ENCODE measurements around the gene PMM2.

The PMM2 gene

GRCh38 chr16:8845699-8846298 is 48.2 kb downstream of the PMM2 start:
- DNase-seq (ENCODE audit: insufficient read length, low spot score): no peak
- FAIRE-seq: no peak
- no peak for TF ChIP-seq POLR2A (IDR thresholded peaks at IDR 0.05; ENCODE audit: low read depth, low read length)

DNA sequence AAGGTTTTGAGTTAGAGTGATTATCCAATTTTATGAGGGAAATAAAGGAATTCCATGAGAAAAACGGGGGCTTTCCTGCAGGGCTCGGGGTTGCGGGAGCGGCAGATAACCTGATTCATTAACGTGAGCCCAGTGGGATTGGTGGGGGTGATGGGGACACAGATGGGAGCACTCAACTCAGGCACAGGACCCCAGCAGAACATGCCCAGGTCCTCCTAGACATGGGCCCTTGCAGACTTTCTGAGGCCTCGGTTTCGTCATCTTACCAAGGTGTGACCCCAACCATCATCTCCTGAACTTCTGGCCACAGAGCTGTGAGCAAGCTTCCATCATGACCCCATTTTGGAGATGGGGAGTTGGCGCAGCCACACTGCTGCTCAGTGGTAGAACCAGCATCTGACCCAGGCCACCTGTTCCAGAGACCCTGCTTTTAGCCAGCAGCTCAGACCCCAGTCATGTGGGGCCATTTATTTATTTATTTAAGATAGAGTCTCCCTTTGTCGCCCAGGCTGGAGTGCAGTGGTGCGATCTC is 48.8 kb downstream of the PMM2 start:
- no peak for TF ChIP-seq POLR2A (IDR thresholded peaks at IDR 0.05; ENCODE audit: low read depth, low read length)
- FAIRE-seq: no peak
- no peak for DNase-seq (ENCODE audit: insufficient read length, low spot score)

DNA sequence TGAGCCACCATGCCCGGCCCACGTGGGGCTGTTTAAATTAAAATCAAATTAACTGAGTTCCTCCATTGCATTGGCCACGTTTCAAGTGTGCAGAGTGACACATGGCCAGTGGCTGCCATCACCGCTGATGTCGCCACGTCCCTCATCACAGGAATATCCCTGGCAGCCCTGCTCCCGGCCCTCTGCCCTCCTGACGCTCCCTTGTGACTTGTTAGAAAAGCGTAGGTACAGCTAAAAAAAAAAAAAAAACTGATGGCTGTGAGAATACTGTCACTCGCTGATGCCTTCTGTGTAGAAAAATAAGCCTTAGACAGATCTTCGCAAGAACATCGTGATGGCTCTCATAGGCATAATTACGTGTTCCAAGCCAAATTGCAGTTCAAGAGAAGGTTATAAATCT is 49.5 kb downstream of the PMM2 start:
- TF ChIP-seq POLR2A (IDR thresholded peaks at IDR 0.05; ENCODE audit: low read depth, low read length): no peak
- FAIRE-seq: no peak

DNA sequence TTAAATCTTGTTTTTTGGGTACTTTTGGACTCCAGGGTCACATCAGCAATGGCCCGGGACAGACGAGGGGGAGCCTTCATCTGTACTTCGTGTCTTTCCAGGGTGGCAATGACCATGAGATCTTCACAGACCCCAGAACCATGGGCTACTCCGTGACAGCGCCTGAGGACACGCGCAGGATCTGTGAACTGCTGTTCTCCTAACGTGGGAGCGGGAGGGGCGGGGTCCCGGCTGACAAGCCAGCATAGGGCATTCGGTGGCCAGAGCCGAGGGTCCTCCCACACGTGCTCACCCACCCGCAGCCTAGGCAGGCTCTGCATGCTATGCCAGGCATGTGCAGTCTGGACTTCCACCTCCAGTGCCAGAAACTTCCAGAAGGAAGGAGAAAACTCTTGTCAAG is 50.0 kb downstream of the PMM2 start:
- no peak for TF ChIP-seq POLR2A (IDR thresholded peaks at IDR 0.05; ENCODE audit: low read depth, low read length)
- FAIRE-seq: no peak

More for the DNA sequence above, 49.5 kb downstream of the PMM2 start:
- no peak for DNase-seq (ENCODE audit: insufficient read length, low spot score)

GRCh38 chr16:8848231-8848938 is 50.7 kb downstream of the PMM2 start:
- no peak for TF ChIP-seq POLR2A (IDR thresholded peaks at IDR 0.05; ENCODE audit: low read depth, low read length)
- no peak for DNase-seq (ENCODE audit: insufficient read length, low spot score)
- FAIRE-seq: no peak

More for the DNA sequence above, 50.0 kb downstream of the PMM2 start:
- DNase-seq (ENCODE audit: insufficient read length, low spot score): no peak

DNA sequence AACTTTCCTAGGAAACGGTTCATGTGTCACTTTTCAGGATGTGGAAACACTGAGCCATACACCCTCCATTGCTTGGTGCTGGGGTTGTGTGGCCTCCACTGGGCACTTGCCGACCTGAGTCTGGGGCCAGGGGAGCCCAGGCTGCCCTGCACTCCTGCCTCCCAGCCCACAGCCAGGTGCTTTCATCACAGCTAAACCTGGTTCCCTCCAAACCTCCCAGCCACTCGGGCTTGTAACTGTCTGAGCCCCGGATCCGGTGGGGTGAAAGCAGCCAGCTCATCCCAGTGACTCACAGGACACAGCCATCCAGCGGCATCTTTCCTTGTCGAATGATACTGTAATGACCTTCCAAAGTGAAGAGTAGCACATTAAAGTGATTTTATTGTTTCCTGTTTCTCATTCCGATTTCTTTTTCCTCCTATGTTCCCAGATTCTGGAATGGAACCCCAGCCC is 51.3 kb downstream of the PMM2 start:
- TF ChIP-seq POLR2A (IDR thresholded peaks at IDR 0.05; ENCODE audit: low read depth, low read length): no peak
- FAIRE-seq: peak; percentile 27
- peak; percentile 88 for DNase-seq (ENCODE audit: insufficient read length, low spot score)

DNA sequence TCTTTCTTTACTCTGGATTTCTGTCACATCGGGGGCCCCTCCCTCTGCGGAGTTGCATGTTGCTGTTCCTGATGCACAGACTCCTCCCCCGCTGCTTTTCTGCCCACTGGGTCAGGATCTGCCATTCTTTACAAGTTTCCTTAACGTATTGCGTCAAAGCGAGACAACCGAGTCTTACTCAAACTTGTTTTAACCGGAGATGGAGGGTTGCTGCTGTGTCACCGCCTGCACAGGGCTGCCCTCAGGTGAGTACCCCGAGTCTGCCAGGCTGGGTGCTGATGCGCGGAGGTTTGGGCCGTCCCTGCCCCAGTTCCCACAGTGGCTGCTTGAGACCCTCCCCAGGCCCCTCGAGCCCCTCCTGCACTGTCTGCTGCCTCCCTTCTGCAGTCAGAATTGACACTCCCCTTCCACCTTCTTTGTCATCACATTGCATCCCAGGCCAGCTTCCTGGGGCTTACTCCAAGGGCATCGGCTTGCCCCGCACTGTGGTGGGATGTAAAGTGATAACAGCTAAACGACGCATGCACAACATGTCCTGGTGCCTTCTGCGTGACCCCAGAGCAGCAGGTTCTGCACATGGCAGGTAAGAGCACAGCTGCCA is 51.9 kb downstream of the PMM2 start:
- peak; percentile 59 for DNase-seq (ENCODE audit: insufficient read length, low spot score)
- FAIRE-seq: no peak
- no peak for TF ChIP-seq POLR2A (IDR thresholded peaks at IDR 0.05; ENCODE audit: low read depth, low read length)

DNA sequence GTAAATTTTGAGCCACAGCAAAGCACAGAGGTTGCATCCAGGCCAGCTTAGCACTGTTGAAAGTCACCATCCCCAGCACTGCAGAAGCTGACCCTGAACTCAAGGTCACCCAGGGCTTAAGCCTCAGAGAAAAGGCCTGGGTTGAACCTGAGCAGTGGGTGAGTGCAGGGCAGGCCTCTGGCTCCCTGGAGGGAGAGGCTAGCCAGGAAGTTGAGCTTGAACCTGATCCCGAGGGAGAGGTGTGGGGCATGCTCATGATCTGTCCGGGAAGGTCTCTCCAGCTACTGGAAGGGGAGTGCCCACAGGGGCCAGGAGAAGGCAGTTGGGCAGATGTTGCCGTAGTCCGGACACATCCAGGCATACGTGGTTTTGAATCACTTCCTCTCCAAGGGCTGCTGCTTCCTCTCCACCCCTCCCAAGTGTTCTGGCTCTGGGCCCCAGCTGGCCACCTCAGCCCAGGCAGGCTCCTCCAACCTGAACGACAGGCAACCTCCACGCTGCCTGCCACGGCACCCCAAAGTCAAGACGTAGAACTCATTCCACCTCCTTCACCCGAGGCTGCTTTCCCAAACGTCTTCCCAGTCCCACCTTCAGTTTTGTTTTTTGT is 52.7 kb downstream of the PMM2 start:
- peak; percentile 71 for FAIRE-seq
- DNase-seq (ENCODE audit: insufficient read length, low spot score): peak; percentile 69
- 0 out of 2 replicates have a peak, but pooled peaks have one; percentile 15 for TF ChIP-seq POLR2A (IDR thresholded peaks at IDR 0.05; ENCODE audit: low read depth, low read length)

DNA sequence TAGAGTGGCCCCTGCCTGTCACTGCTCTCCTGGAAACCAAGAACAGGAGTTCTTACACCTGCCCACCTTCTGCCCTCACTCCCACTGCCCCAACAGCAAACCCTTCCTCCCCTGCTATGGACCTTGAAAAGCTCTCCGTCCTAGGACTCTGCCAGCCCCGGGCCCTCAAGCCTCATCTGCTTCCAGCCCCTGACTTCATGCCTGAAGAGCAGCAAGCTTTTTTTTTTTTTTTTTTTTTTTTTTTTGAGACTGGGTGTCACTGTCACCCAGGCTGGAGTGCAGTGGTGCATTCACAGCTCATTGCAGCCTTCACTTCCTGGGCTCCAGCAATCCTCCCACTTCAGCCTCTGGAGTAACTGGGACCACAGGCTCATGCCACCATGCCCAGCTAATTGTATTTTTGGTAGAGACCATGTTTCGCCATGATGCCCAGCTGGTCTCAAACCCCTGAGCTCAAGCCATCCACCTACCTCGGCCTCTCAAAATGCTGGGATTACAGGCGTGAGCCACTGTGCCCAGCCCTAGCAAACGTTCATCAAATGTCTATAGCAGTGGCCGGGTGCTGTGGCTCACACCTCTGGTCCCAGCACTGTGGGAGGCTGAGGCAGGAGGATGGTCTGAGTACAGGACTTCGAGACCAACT is 54.2 kb downstream of the PMM2 start:
- TF ChIP-seq POLR2A (IDR thresholded peaks at IDR 0.05; ENCODE audit: low read depth, low read length): no peak
- FAIRE-seq: no peak
- DNase-seq (ENCODE audit: insufficient read length, low spot score): no peak

DNA sequence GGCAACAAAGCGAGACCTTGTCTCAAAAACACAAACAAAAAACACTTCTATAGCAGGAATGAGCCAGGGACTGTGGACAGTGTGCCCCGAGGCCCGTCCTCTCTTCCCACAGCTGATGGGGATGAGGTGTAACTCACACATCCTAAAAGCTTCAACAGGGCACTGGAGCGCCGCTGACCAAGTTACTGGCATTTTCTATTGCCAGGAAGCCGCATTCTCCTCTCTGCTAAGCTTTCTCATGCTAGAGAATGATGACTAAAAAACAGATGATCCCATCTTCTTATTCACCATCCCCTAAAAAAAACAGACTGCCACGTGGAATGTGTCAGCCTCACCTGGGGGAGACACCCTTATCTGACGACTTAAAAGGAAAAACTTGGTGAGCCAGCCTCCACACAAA is 54.9 kb downstream of the PMM2 start:
- TF ChIP-seq POLR2A (IDR thresholded peaks at IDR 0.05; ENCODE audit: low read depth, low read length): no peak
- DNase-seq (ENCODE audit: insufficient read length, low spot score) (no peak), FAIRE-seq (no peak)

DNA sequence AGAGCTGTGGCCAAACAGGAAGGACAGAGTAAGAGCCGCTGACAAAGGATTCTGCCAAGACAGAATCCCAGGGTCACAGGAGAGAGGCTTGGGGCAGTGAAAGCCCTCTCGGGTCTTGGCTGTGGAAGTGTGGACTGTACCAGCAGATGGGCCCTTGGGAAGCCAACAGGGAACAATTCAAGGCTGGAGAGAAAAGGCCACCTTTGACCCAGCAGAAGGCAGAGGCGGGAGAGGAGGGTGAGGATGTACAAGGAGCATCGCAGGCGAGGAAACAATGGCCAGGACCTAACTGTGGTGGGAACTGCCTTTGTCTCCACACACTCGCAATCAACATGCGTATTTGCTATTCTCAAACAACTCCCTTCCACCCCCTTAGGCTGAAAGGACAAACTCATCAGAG is 55.5 kb downstream of the PMM2 start:
- FAIRE-seq (no peak), DNase-seq (ENCODE audit: insufficient read length, low spot score) (no peak)
- TF ChIP-seq POLR2A (IDR thresholded peaks at IDR 0.05; ENCODE audit: low read depth, low read length): no peak

- no peak for FAIRE-seq
- DNase-seq (ENCODE audit: insufficient read length, low spot score): no peak
- no peak for TF ChIP-seq POLR2A (IDR thresholded peaks at IDR 0.05; ENCODE audit: low read depth, low read length)
Observed at GRCh38 chr16:8853611-8854010, 56.0 kb downstream of the PMM2 start.

- no peak for TF ChIP-seq POLR2A (IDR thresholded peaks at IDR 0.05; ENCODE audit: low read depth, low read length)
- FAIRE-seq (no peak), DNase-seq (ENCODE audit: insufficient read length, low spot score) (no peak)
Observed at GRCh38 chr16:8854298-8854948, 56.8 kb downstream of the PMM2 start.

Data from H54 (cell line).